Neutrophil (primary cell): Measurements from ENCODE around the gene CTNND2.

Experiments
- H3K27ac ChIP-seq: fragments of 200-600 bp; sonication (generic); 2 replicates; pipeline ENCODE4 v1.5.1; 2016; ENCODE audit warnings: mild to moderate bottlenecking, moderate library complexity
- H3K27me3 ChIP-seq: fragments of 200-600 bp; sonication (generic); 2 replicates; pipeline ENCODE4 v1.6.0; 2016; ENCODE audit warnings: mild to moderate bottlenecking
- H3K36me3 ChIP-seq: fragments of 200-600 bp; sonication (generic); 2 replicates; pipeline ENCODE4 v1.5.1; 2017
- H3K4me1 ChIP-seq, 2 experiments: fragments of 200-600 bp in 1 of 2; sonication (generic) in 1 of 2; 1 replicate in 1 of 2; 2 replicates in 1 of 2; pipeline versions ENCODE4 v1.5.1 to v1.6.1; 2013 to 2016; ENCODE audit warnings: low read depth in 1 of 2, low read length in 1 of 2, mild to moderate bottlenecking in 1 of 2, moderate library complexity in 1 of 2; ENCODE audit not compliant: control insufficient read depth in 1 of 2, insufficient read depth in 1 of 2
- H3K4me3 ChIP-seq, 2 experiments: fragments of 200-600 bp in 1 of 2; sonication (generic) in 1 of 2; 1 replicate in 1 of 2; 2 replicates in 1 of 2; pipeline ENCODE4 v1.5.1; 2013 to 2016; ENCODE audit warnings: low read depth in 1 of 2, low read length in 1 of 2, mild to moderate bottlenecking in 1 of 2, moderate library complexity in 1 of 2
- H3K9me3 ChIP-seq: fragments of 200-600 bp; sonication (generic); 2 replicates; pipeline ENCODE4 v1.5.1; 2016
- TF ChIP-seq, protein P1 (sequence below): fragments of 200-600 bp; sonication (generic); IDR thresholded peaks from 2 replicates; pipeline ENCODE4 v1.5.1; 2016; ENCODE audit warnings: antibody characterized with exemption

CTNND2 gene

DNA sequence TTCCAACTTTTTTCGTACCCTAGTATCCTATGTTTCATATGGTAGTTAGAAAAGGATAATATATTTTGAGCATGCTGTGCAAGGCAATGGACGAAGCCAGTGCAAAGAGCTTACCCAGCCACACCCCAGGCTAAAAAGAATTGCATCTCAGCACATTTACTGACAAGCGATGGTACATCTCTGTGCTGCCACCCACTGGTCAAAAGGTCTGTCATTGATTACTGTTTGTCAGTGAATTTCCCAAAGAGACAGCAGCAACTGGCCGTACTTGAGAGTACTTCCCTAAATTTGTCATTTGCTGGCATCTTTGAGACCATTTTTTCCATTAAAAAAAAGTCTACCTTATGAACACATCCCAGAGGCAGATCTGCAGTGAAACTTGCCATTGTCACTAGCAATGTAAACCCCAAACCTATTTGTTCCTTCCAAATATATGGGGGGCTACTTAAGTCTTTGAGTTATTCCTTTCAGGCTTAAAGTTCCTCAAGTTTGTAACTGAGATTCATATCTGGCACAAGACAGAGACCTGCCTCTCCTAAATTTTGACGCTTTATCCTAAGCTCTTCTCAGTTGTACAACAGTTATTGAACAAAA, 184.3 kb downstream of the CTNND2 start:
- H3K27ac ChIP-seq = no peak overlapping the region

DNA sequence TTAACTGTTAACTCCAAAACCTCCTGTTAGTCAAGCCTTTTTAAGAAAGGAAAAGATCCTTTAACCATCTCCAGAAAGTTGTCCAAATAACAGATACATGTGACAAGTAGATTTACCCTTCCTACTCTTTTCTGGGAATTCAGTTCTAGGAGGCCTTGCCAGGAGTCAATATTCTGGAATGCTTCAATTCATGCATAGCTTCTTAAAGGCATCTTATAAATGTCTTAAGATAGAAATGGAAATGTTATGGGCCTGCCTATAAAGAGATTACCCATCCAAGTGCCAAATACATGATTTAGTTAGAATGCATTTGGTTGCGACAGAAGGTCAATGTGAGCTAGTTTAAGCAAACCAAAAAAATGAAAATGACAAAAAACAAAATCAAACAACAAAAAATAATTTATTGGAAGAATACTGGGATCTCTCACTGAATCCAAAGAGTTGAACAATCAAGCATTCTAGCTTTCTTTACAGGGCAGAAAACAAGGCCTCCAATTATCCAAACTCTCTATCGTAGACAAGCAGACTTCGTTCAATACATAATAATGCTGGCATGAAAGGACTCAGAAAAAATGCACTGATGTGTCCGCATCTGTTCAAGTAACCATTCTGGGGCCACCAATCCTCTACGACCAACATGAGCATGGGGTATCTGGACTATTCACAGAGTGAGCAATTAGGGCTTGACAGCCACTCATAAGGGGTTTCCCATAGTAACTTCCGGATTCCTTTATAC, 188.6 kb downstream of the CTNND2 start:
- Histone ChIP-seq H3K27ac (no peak overlapping the region), H3K36me3 (no peaks in the 10 kb centered on the region), H3K27me3 (no peaks in the 10 kb centered on the region), H3K4me1 (no peaks in the 10 kb centered on the region), H3K4me3 (no peak overlapping the region), H3K9me3 (no peaks in the 10 kb centered on the region)
- TF ChIP-seq, protein P1, sequence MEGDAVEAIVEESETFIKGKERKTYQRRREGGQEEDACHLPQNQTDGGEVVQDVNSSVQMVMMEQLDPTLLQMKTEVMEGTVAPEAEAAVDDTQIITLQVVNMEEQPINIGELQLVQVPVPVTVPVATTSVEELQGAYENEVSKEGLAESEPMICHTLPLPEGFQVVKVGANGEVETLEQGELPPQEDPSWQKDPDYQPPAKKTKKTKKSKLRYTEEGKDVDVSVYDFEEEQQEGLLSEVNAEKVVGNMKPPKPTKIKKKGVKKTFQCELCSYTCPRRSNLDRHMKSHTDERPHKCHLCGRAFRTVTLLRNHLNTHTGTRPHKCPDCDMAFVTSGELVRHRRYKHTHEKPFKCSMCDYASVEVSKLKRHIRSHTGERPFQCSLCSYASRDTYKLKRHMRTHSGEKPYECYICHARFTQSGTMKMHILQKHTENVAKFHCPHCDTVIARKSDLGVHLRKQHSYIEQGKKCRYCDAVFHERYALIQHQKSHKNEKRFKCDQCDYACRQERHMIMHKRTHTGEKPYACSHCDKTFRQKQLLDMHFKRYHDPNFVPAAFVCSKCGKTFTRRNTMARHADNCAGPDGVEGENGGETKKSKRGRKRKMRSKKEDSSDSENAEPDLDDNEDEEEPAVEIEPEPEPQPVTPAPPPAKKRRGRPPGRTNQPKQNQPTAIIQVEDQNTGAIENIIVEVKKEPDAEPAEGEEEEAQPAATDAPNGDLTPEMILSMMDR = no peak

More for the DNA sequence above, 184.3 kb downstream of the CTNND2 start:
- TF ChIP-seq, protein P1 = no peak
- H3K4me3 ChIP-seq = no peak overlapping the region
- no peaks in the 10 kb centered on the region for H3K36me3 ChIP-seq
- H3K4me1 ChIP-seq = no peaks in the 10 kb centered on the region
- no peaks in the 10 kb centered on the region for H3K9me3 ChIP-seq
- H3K27me3 ChIP-seq = no peaks in the 10 kb centered on the region

DNA sequence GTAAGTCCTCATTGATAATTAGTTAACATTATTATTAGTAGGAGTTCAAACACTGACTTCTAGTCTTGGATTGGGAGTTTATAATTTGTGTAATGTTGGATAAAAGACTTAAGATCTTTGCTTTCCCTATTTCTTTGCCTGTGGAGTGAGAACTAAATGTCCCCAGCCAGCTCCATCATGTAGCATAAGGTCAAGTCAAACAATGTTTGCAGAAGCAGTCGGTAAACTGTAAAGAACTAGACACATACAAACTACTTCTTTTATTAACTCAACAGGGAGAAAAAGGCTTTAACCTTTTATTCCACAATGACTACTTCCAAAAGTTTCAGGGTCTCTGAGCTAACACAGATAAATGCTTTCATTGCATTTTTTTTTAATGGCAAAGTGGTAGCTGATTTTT, 192.3 kb downstream of the CTNND2 start:
- H3K36me3 ChIP-seq = no peaks in the 10 kb centered on the region
- no peak overlapping the region for H3K27ac ChIP-seq
- no peak overlapping the region for H3K4me3 ChIP-seq
- H3K27me3 ChIP-seq = no peaks in the 10 kb centered on the region
- no peaks in the 10 kb centered on the region for H3K4me1 ChIP-seq
- H3K9me3 ChIP-seq = no peaks in the 10 kb centered on the region
- TF ChIP-seq, protein P1 = no peak

DNA sequence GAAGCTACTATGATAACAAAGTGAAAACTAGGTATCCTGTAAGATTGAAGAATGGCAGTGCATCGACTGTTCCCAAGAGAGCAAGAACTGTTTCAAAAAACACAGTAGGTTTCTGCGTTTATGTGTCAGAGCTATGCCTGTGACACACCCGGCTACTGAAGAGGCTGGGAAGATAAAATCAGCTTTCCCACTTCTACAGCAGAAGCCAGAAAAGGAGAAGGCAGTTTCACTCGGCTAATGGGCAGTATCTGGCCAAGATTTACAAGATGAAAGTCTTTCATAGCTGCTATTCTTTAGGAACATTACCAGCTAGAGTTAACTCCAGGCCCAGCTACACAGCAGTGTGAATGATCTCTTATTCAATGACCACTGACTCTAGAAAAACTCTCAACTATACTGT, 195.2 kb downstream of the CTNND2 start:
- no peaks in the 10 kb centered on the region for H3K27me3 ChIP-seq
- no peaks in the 10 kb centered on the region for H3K9me3 ChIP-seq
- H3K36me3 ChIP-seq = no peaks in the 10 kb centered on the region
- no peak overlapping the region for H3K27ac ChIP-seq
- no peaks in the 10 kb centered on the region for H3K4me1 ChIP-seq
- no peak overlapping the region for H3K4me3 ChIP-seq
- TF ChIP-seq, protein P1 = no peak

DNA sequence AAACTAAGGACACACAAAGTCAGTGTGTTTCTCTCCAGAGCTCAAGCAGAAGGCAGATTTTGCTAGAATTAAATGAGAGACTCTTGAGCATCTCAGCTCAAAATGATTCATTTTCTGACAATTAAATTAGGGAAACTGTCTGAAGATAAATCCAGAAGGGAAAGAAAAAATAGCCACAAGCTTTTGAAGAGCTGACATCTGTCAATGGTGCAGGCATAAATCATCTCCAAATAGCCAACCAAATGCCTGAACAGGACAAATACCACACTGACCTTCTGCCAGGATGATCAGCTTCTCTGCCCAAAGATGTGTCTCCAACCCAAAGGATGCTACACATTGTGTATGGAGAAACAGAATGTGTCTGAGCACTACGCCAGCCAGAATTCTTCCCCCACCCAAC, 199.3 kb downstream of the CTNND2 start:
- Histone ChIP-seq H3K4me1 (no peaks in the 10 kb centered on the region), H3K4me3 (no peak overlapping the region)
- TF ChIP-seq, protein P1 = no peak

More for the DNA sequence above, 199.3 kb downstream of the CTNND2 start:
- Histone ChIP-seq H3K9me3 (no peaks in the 10 kb centered on the region), H3K27me3 (no peaks in the 10 kb centered on the region), H3K27ac (no peak overlapping the region), H3K36me3 (no peaks in the 10 kb centered on the region)
